HCT116 (cell line): ENCODE measurements around the gene COQ3. TPM values are rescaled to one million over a fixed set of nuclear protein-coding genes. Genes with fewer than 3 reads are reported as not detected.

Experiments used
- ATAC-seq: fragments of 200-7000 bp; cut with Tn5 transposase; 2 replicates; pipeline ENCODE4 v1.9.1; 2020; ENCODE audit warnings: mild to moderate bottlenecking, moderate library complexity
- BruUV-seq: library from RNA; stranded (reverse); fragments of 400-500 nt; replicated peaks from 2 replicates; lab custom pipeline; 2021; lab: Mats Ljungman, UMichigan
- CTCF ChIA-PET: fragments of 300-600 bp; sonication (Branson Sonifier 250); formaldehyde crosslinking; loops from one replicate; lab custom pipeline; 2021; ENCODE audit warnings: antibody characterized with exemption; lab: Charles Lee
- POLR2A ChIA-PET: fragments of 300-600, 350-600 bp; sonication (Branson Sonifier 250); formaldehyde crosslinking; loops from one replicate; lab custom pipeline; 2021; ENCODE audit warnings: antibody characterized with exemption; lab: Charles Lee
- RAD21 ChIA-PET, 2 experiments: fragments of 300-600 bp; sonication (Branson Sonifier 250); formaldehyde crosslinking; loops; one replicate each; lab custom pipeline; 2023; ENCODE audit warnings: low total read pairs in 2 of 2; ENCODE audit not compliant: uncharacterized antibody in 2 of 2, unreplicated experiment in 2 of 2, low non-redundant PET in 1 of 2; lab: Charles Lee
- DNase-seq: peaks from one replicate; pipeline ENCODE4 v3.0.0-alpha.2; 2010; ENCODE audit warnings: low read depth, low spot score
- H2AFZ ChIP-seq: fragments of 200-600 bp; shearing (Covaris generic), sonication (generic); 2 replicates; pipeline ENCODE4 v1.6.1; 2017; ENCODE audit warnings: low read depth, mixed run types, mixed read lengths, antibody characterized with exemption, low read length; ENCODE audit not compliant: poor library complexity, severe bottlenecking
- H3K27ac ChIP-seq: 2 replicates; pipeline ENCODE4 v1.5.1; 2012; ENCODE audit warnings: low read depth, low read length
- H3K27me3 ChIP-seq: fragments of 200-600 bp; sonication (generic); 2 replicates; pipeline ENCODE4 v1.6.1; 2016; ENCODE audit warnings: mixed run types, low read length, mixed read lengths; ENCODE audit not compliant: insufficient read depth
- H3K36me3 ChIP-seq, 2 experiments: fragments of 200-500 bp in 1 of 2; fragments of 200-600 bp in 1 of 2; sonication (Bioruptor generic) in 1 of 2; sonication (generic) in 1 of 2; 2 replicates each; pipeline versions ENCODE4 v1.5.1 to v1.6.1; 2014 to 2016; ENCODE audit warnings: low read length in 2 of 2, inconsistent platforms in 1 of 2, mixed read lengths in 1 of 2, mixed run types in 1 of 2; ENCODE audit not compliant: insufficient read depth in 2 of 2, control insufficient read depth in 1 of 2
- H3K4me1 ChIP-seq, 2 experiments: fragments of 200-600 bp in 1 of 2; sonication (generic) in 1 of 2; 2 replicates each; pipeline versions ENCODE4 v1.5.1 to v1.6.1; 2012 to 2017; ENCODE audit warnings: low read length in 2 of 2, inconsistent platforms in 1 of 2, mild to moderate bottlenecking in 1 of 2, mixed read lengths in 1 of 2, mixed run types in 1 of 2, moderate library complexity in 1 of 2; ENCODE audit not compliant: insufficient read depth in 2 of 2, control insufficient read depth in 1 of 2
- H3K4me2 ChIP-seq: fragments of 200-600 bp; sonication (generic); 2 replicates; pipeline ENCODE4 v1.6.1; 2017; ENCODE audit warnings: mixed run types, low read length, mixed read lengths
- H3K4me3 ChIP-seq, 2 experiments: fragments of 200-600 bp in 1 of 2; sonication (generic) in 1 of 2; replicated peaks in 1 of 2; 2 replicates each; pipeline ENCODE4 v1.5.1; 2011 to 2016; ENCODE audit warnings: low read length in 2 of 2, control low read depth in 1 of 2, low read depth in 1 of 2, mild to moderate bottlenecking in 1 of 2, mixed read lengths in 1 of 2, mixed run types in 1 of 2
- H3K79me2 ChIP-seq: fragments of 200-600 bp; sonication (generic); 2 replicates; pipeline ENCODE4 v1.6.1; 2017; ENCODE audit warnings: mild to moderate bottlenecking, mixed run types, low read length, moderate library complexity, mixed read lengths; ENCODE audit not compliant: insufficient read depth
- H3K9ac ChIP-seq: fragments of 200-600 bp; sonication (generic); 2 replicates; pipeline ENCODE4 v1.6.1; 2016; ENCODE audit warnings: low read length, mixed read lengths
- H3K9me2 ChIP-seq: fragments of 200-600 bp; sonication (generic), shearing (Covaris generic); 2 replicates; pipeline ENCODE4 v1.6.1; 2017; ENCODE audit warnings: mixed run types, mild to moderate bottlenecking, moderate library complexity; ENCODE audit not compliant: insufficient read depth
- H3K9me3 ChIP-seq, 2 experiments: fragments of 200-500 bp in 1 of 2; fragments of 200-600 bp in 1 of 2; sonication (Bioruptor generic) in 1 of 2; sonication (generic) in 1 of 2; 2 replicates each; pipeline ENCODE4 v1.6.1; 2014 to 2017; ENCODE audit warnings: low read length in 2 of 2, mixed read lengths in 2 of 2, inconsistent platforms in 1 of 2, low read depth in 1 of 2, mild to moderate bottlenecking in 1 of 2, mixed run types in 1 of 2, moderate library complexity in 1 of 2; ENCODE audit not compliant: control insufficient read depth in 1 of 2, insufficient read depth in 1 of 2
- H4K20me1 ChIP-seq: fragments of 200-600 bp; sonication (generic), shearing (Covaris generic); 2 replicates; pipeline ENCODE4 v1.6.1; 2017; ENCODE audit warnings: mixed run types, mild to moderate bottlenecking, moderate library complexity; ENCODE audit not compliant: insufficient read depth
- ATF3 ChIP-seq: IDR thresholded peaks from 2 replicates; pipeline ENCODE4 v1.6.1; 2012
- CBX3 ChIP-seq: IDR thresholded peaks from 2 replicates; pipeline ENCODE4 v1.6.1; 2012; ENCODE audit warnings: low read depth
- CEBPB ChIP-seq: IDR thresholded peaks from 2 replicates; pipeline ENCODE4 v1.6.1; 2012; ENCODE audit warnings: low read depth
- EGR1 ChIP-seq: IDR thresholded peaks from 2 replicates; pipeline ENCODE4 v1.6.1; 2012; ENCODE audit warnings: low read depth
- EZH2 ChIP-seq: fragments of 200-600 bp; sonication (generic); IDR thresholded peaks from 2 replicates; pipeline ENCODE4 v1.6.1; 2017; ENCODE audit warnings: antibody characterized with exemption, mixed run types
- FOSL1 ChIP-seq: IDR thresholded peaks from 2 replicates; pipeline ENCODE4 v1.6.1; 2012; ENCODE audit warnings: low read depth
- MAX ChIP-seq: IDR thresholded peaks from 2 replicates; pipeline ENCODE4 v1.6.1; 2012
- POLR2A ChIP-seq: IDR thresholded peaks from 2 replicates; pipeline ENCODE4 v1.7.0; 2011; ENCODE audit warnings: borderline replicate concordance; ENCODE audit not compliant: insufficient read depth, insufficient read length; ENCODE audit errors: extremely low read depth
- SIN3A ChIP-seq: IDR thresholded peaks from 2 replicates; pipeline ENCODE4 v1.6.1; 2012; ENCODE audit warnings: low read depth
- SP1 ChIP-seq: IDR thresholded peaks from 2 replicates; pipeline ENCODE4 v1.6.1; 2012; ENCODE audit warnings: low read depth
- SRF ChIP-seq: IDR thresholded peaks from 2 replicates; pipeline ENCODE4 v1.6.1; 2012; ENCODE audit warnings: low read depth
- intact Hi-C: fragments of 100-400 bp; cut with micrococcal nuclease; formaldehyde crosslinking; loops from 2 replicates; pipeline ENCODE4 v1.10.0; 2022
- total RNA-seq: library from RNA; stranded (reverse); gene quantifications from one replicate; pipeline ENCODE4 v1.2.1, GENCODE V29; 2021; ENCODE audit not compliant: unreplicated experiment

Gene COQ3
- total RNA-seq, 1 experiment from 2014 or later, result 19.0 TPM

- H3K4me2 ChIP-seq, result no peak overlapping the region
- ATAC-seq, result no peak
- no peak for DNase-seq
- H3K27ac ChIP-seq, result no peak overlapping the region
- peaks cover 7 to 12% of the 10 kb centered on the region in 2 experiments; a peak in 3 of 4 replicates for H3K4me1 ChIP-seq
- H3K4me3 ChIP-seq, result no peak overlapping the region
- H3K9me2 ChIP-seq, result no peaks in the 10 kb centered on the region
- H3K36me3 ChIP-seq, result peaks cover 24 to 34% of the 10 kb centered on the region in 2 experiments
- no peaks in the 10 kb centered on the region for H3K27me3 ChIP-seq
- RAD21 ChIA-PET, result no interaction called here
- H4K20me1 ChIP-seq, result no peaks in the 10 kb centered on the region; the same call in 1 of the 2 replicates
- no TSS peak for BruUV-seq
- H3K79me2 ChIP-seq, result peaks cover 8% of the 10 kb centered on the region
- no peak for TF ChIP-seq ATF3
- no peak for TF ChIP-seq SIN3A
- TF ChIP-seq FOSL1, result no peak
- no peak for TF ChIP-seq CBX3
- TF ChIP-seq MAX, result no peak
- TF ChIP-seq, all 23 proteins: peak for 0
- Histone ChIP-seq H3K9ac (no peak overlapping the region), H3K9me3 (no peaks in the 10 kb centered on the region), H2AFZ (no peak overlapping the region)
- intact Hi-C loops, result no loop called here
- POLR2A ChIA-PET, result no interaction called here
- CTCF ChIA-PET, result interaction anchor here (1.0 kb wide), 1 partner anchor 70 kb away, joined by 3 read pairs; no protein-coding TSS in a partner anchor
Measured at GRCh38 chr6:99397287-99397686, 3.3 kb upstream of the COQ3 start.

- intact Hi-C loops, result loop anchor here (2.0 to 5.0 kb wide), 2 partner anchors 34 to 59 kb away; partner anchors contain the start of gene PNISR
- POLR2A ChIA-PET, result interaction anchor here (0.7 to 1.3 kb wide), 10 partner anchors 9 to 63 kb away, joined by 3 to 7 read pairs (median 4); partner anchors contain the start of gene FAXC
- Histone ChIP-seq H3K27ac (peak overlapping the region; percentile 77), H3K4me1 (peaks cover 7 to 12% of the 10 kb centered on the region in 2 experiments; a peak in 3 of 4 replicates), H3K79me2 (peaks cover 8% of the 10 kb centered on the region), H3K9me3 (no peaks in the 10 kb centered on the region), H3K36me3 (peaks cover 0 to 3% of the 10 kb centered on the region in 2 experiments; a peak in 2 of 4 replicates), H3K4me3 (peak overlapping the region; percentile 76 to 91), H3K27me3 (no peaks in the 10 kb centered on the region), H3K9ac (peak overlapping the region; percentile 80), H3K9me2 (no peaks in the 10 kb centered on the region), H3K4me2 (peak overlapping the region; percentile 86), H2AFZ (peak overlapping the region; percentile 80), H4K20me1 (no peaks in the 10 kb centered on the region)
- BruUV-seq, result no TSS peak
- DNase-seq, result no peak
- peak; percentile 17 for ATAC-seq
- TF ChIP-seq ATF3 (no peak), POLR2A (no peak), MAX (no peak), EZH2 (no peak), SIN3A (no peak), EGR1 (no peak), SP1 (no peak), SRF (no peak), CEBPB (no peak)
- CTCF ChIA-PET, result interaction anchor here (0.9 to 1.0 kb wide), 2 partner anchors 43 to 59 kb away, joined by 3 read pairs; no protein-coding TSS in a partner anchor
- RAD21 ChIA-PET, result no interaction called here
Measured at GRCh38 chr6:99393366-99393697, 663 bp downstream of the COQ3 start.
